Common myeloid progenitor, CD34-positive (primary cell): ENCODE data around the gene TCF25.

ENCODE experiments used
- CTCF ChIA-PET: fragments of 350-600 bp; sonication (Branson Sonifier 250); formaldehyde crosslinking; loops from one replicate; lab custom pipeline; 2021; ENCODE audit warnings: antibody characterized with exemption; lab: Charles Lee
- POLR2A ChIA-PET: fragments of 350-600 bp; sonication (Branson Sonifier 250); formaldehyde crosslinking; loops from one replicate; lab custom pipeline; 2021; ENCODE audit warnings: antibody characterized with exemption; lab: Charles Lee
- DNase-seq, 3 donors: peaks; one replicate each; pipeline versions ENCODE4 v3.0.0 to v3.0.0-alpha.2; 2013
- H3K27ac ChIP-seq, 2 experiments: 1 replicate in 1 of 2; 2 replicates in 1 of 2; pipeline ENCODE4 v1.7.0; 2013; ENCODE audit warnings: inconsistent platforms in 2 of 2, low read length in 2 of 2, mild to moderate bottlenecking in 2 of 2, low read depth in 1 of 2, moderate library complexity in 1 of 2; ENCODE audit not compliant: severe bottlenecking in 2 of 2, insufficient read depth in 1 of 2, poor library complexity in 1 of 2
- H3K27me3 ChIP-seq, 5 experiments: replicated peaks in 2 of 5; 1 replicate in 3 of 5; 2 replicates in 2 of 5; pipeline versions ENCODE4 v1.6.1 to v1.7.0; 2013; ENCODE audit warnings: low read length in 4 of 5, mild to moderate bottlenecking in 2 of 5, moderate library complexity in 2 of 5, inconsistent platforms in 1 of 5; ENCODE audit not compliant: insufficient read depth in 5 of 5, control insufficient read depth in 4 of 5
- H3K36me3 ChIP-seq, 4 experiments: 1 replicate in 2 of 4; 2 replicates in 2 of 4; pipeline versions ENCODE4 v1.6.1 to v1.7.0; 2013; ENCODE audit warnings: low read length in 3 of 4, control low read depth in 1 of 4, mild to moderate bottlenecking in 1 of 4; ENCODE audit not compliant: control insufficient read depth in 4 of 4, insufficient read depth in 4 of 4
- H3K4me1 ChIP-seq, 4 experiments: 1 replicate in 3 of 4; 2 replicates in 1 of 4; pipeline versions ENCODE4 v1.6.1 to v1.7.1; 2013; ENCODE audit warnings: low read length in 3 of 4, mild to moderate bottlenecking in 3 of 4, control low read depth in 1 of 4, inconsistent platforms in 1 of 4, moderate library complexity in 1 of 4; ENCODE audit not compliant: control insufficient read depth in 4 of 4, insufficient read depth in 4 of 4; ENCODE audit errors: control extremely low read depth in 1 of 4
- H3K4me3 ChIP-seq, 7 experiments: 1 replicate in 4 of 7; 2 replicates in 3 of 7; pipeline versions ENCODE4 v1.5.1 to v1.7.0; 2013; ENCODE audit warnings: mild to moderate bottlenecking in 7 of 7, low read length in 6 of 7, moderate library complexity in 6 of 7, inconsistent platforms in 2 of 7, low read depth in 2 of 7, control low read depth in 1 of 7; ENCODE audit not compliant: insufficient read depth in 4 of 7, control insufficient read depth in 1 of 7; ENCODE audit errors: extremely low read depth in 1 of 7
- H3K9me3 ChIP-seq, 5 experiments: 1 replicate in 4 of 5; 2 replicates in 1 of 5; pipeline versions ENCODE4 v1.6.1 to v1.7.1; 2013; ENCODE audit warnings: low read length in 4 of 5, mild to moderate bottlenecking in 2 of 5, inconsistent platforms in 1 of 5, low read depth in 1 of 5, moderate library complexity in 1 of 5; ENCODE audit not compliant: control insufficient read depth in 4 of 5, insufficient read depth in 2 of 5; ENCODE audit errors: control extremely low read depth in 1 of 5
- WGBS: methylation state at CpG from one replicate; pipeline ENCODE4 v1.1.5; 2013; ENCODE audit not compliant: insufficient coverage; 5-methylcytosine and 5-hydroxymethylcytosine counted together

The TCF25 gene

GRCh38 chr16:89921131-89921701 lies 47.8 kb downstream of the TCF25 start:
- no peaks in the 10 kb centered on the region for H3K36me3 ChIP-seq
- CTCF ChIA-PET, result interaction anchor here (1.0 to 1.5 kb wide), 3 partner anchors 9 to 27 kb away, joined by 3 to 5 read pairs (median 4); no protein-coding TSS in a partner anchor
- peaks cover 0 to 73% (median 22%) of the 10 kb centered on the region in 5 experiments for H3K27me3 ChIP-seq
- peak overlapping the region in 3 of 7 experiments; percentile 56 to 69 (median 61) for H3K4me3 ChIP-seq
- no peak for DNase-seq
- no peak overlapping the region for H3K27ac ChIP-seq
- H3K4me1 ChIP-seq, result peaks cover 0 to 82% (median 76%) of the 10 kb centered on the region in 4 experiments
- no peaks in the 10 kb centered on the region for H3K9me3 ChIP-seq
- POLR2A ChIA-PET, result interaction anchor here (0.8 kb wide), 1 partner anchor 11 kb away, joined by 3 read pairs; no protein-coding TSS in a partner anchor
- WGBS, result 42% methylated on average over 14 of the region's 14 CpGs

- Histone ChIP-seq H3K4me1 (peaks cover 0 to 85% (median 79%) of the 10 kb centered on the region in 4 experiments), H3K4me3 (peak overlapping the region in 5 of 7 experiments; percentile 34 to 69 (median 61)), H3K27me3 (peaks cover 0 to 73% (median 22%) of the 10 kb centered on the region in 5 experiments), H3K27ac (no peak overlapping the region), H3K36me3 (no peaks in the 10 kb centered on the region), H3K9me3 (no peaks in the 10 kb centered on the region)
- POLR2A ChIA-PET, result interaction anchor here (0.8 kb wide), 1 partner anchor 10 kb away, joined by 3 read pairs; no protein-coding TSS in a partner anchor
- DNase-seq, result peak in 2 of 3 donors; percentile 25 to 27
- CTCF ChIA-PET, result interaction anchor here (0.9 to 1.5 kb wide), 5 partner anchors 10 to 43 kb away, joined by 3 to 5 read pairs (median 4); no protein-coding TSS in a partner anchor
- 5% methylated on average over 19 of the region's 22 CpGs for WGBS
Measured at GRCh38 chr16:89921702-89922476, 48.5 kb downstream of the TCF25 start.

- H3K4me1 ChIP-seq, result peaks cover 0 to 80% (median 75%) of the 10 kb centered on the region in 4 experiments
- 1% methylated on average over 16 of the region's 31 CpGs for WGBS
- H3K9me3 ChIP-seq, result no peaks in the 10 kb centered on the region
- ChIA-PET POLR2A (no interaction called here), CTCF (interaction anchor here (0.9 to 1.5 kb wide), 3 partner anchors 14 to 43 kb away, joined by 3 to 4 read pairs (median 3); no protein-coding TSS in a partner anchor)
- peak in 2 of 3 donors; percentile 67 to 68 for DNase-seq
- no peak overlapping the region for H3K27ac ChIP-seq
- peak overlapping the region in 6 of 7 experiments; percentile 32 to 69 (median 58) for H3K4me3 ChIP-seq
- H3K36me3 ChIP-seq, result no peaks in the 10 kb centered on the region
- peaks cover 0 to 76% (median 22%) of the 10 kb centered on the region in 5 experiments for H3K27me3 ChIP-seq
Measured at GRCh38 chr16:89922477-89922883, 49.1 kb downstream of the TCF25 start.

- no peaks in the 10 kb centered on the region for H3K36me3 ChIP-seq
- ChIA-PET CTCF (interaction anchor here (0.9 to 1.7 kb wide), 3 partner anchors 15 to 42 kb away, joined by 3 to 4 read pairs (median 3); no protein-coding TSS in a partner anchor), POLR2A (no interaction called here)
- H3K4me3 ChIP-seq, result peak within 1 kb of the TSS in 6 of 7 experiments; percentile 34 to 69 (median 58)
- DNase-seq, result peak in 2 of 3 donors; percentile 37 to 60
- H3K9me3 ChIP-seq, result no peaks in the 10 kb centered on the region
- peaks cover 0 to 74% (median 69%) of the 10 kb centered on the region in 4 experiments for H3K4me1 ChIP-seq
- H3K27ac ChIP-seq, result no peak within 1 kb of the TSS
- H3K27me3 ChIP-seq, result peaks cover 0 to 80% (median 22%) of the 10 kb centered on the region in 5 experiments
- WGBS, result 1% methylated on average over 86 of the region's 88 CpGs
Measured at GRCh38 chr16:89922884-89923639, 49.7 kb downstream of the TCF25 start, which contains the start of gene TUBB3. TUBB3 (plus strand) TSS chr16:89923342; CDS start chr16:89923402, 60 bp downstream.

GRCh38 chr16:89923640-89924296 lies 50.4 kb downstream of the TCF25 start:
- ChIA-PET CTCF (interaction anchor here (1.4 to 1.7 kb wide), 2 partner anchors 15 to 24 kb away, joined by 3 to 4 read pairs; no protein-coding TSS in a partner anchor), POLR2A (no interaction called here)
- DNase-seq, result no peak
- 2% methylated on average over 7 of the region's 41 CpGs for WGBS
- no peak overlapping the region for H3K27ac ChIP-seq
- no peaks in the 10 kb centered on the region for H3K9me3 ChIP-seq
- H3K4me1 ChIP-seq, result peaks cover 0 to 67% (median 62%) of the 10 kb centered on the region in 4 experiments
- H3K27me3 ChIP-seq, result peaks cover 0 to 80% (median 22%) of the 10 kb centered on the region in 5 experiments
- no peaks in the 10 kb centered on the region for H3K36me3 ChIP-seq
- peak overlapping the region in 4 of 7 experiments; percentile 19 to 69 (median 58) for H3K4me3 ChIP-seq
